ENCODE results near the gene FXYD1. TPM values are rescaled to one million over a fixed set of nuclear protein-coding genes. Genes with fewer than 3 reads are reported as not detected.

Gene FXYD1
- total and polyA plus RNA-seq, 7 donors: 210 to 860 (median 542) TPM

GRCh38 chr19:35162471-35163326 lies 24.1 kb downstream of the FXYD1 start:
- no peak for TF ChIP-seq CTCF (IDR thresholded peaks at IDR 0.05)
- no peak for ATAC-seq
- WGBS, 3 donors: 69 to 76% (median 72%) methylated on average over 6 of the region's 6 CpGs
- H3K36me3 ChIP-seq (ENCODE audit: insufficient read depth in 1 of 2, low read depth in 1 of 2): peaks cover 3 to 20% of the 10 kb centered on the region in 2 donors
- no peaks in the 10 kb centered on the region for H3K27me3 ChIP-seq (ENCODE audit: insufficient read depth in 3 of 3, low read length in 2 of 3)
- no peaks in the 10 kb centered on the region for H3K4me1 ChIP-seq
- no peak for DNase-seq
- H3K27ac ChIP-seq: no peak overlapping the region
- intact Hi-C loops (cut with DNase I): no loop called here
- no peak overlapping the region for H3K4me3 ChIP-seq
- H3K9me3 ChIP-seq: peaks cover 21% of the 10 kb centered on the region

- TF ChIP-seq CTCF (IDR thresholded peaks at IDR 0.05): no peak
- intact Hi-C loops (cut with DNase I): no loop called here
- Histone ChIP-seq H3K4me3 (no peak overlapping the region), H3K4me1 (no peaks in the 10 kb centered on the region), H3K9me3 (peaks cover 21% of the 10 kb centered on the region), H3K27ac (no peak overlapping the region), H3K27me3 (ENCODE audit: insufficient read depth in 3 of 3, low read length in 2 of 3) (no peaks in the 10 kb centered on the region), H3K36me3 (ENCODE audit: insufficient read depth in 1 of 2, low read depth in 1 of 2) (peaks cover 3 to 7% of the 10 kb centered on the region in 2 donors)
- DNase-seq (no peak), ATAC-seq (no peak)
- 38 to 90% (median 80%) methylated on average over 2 of the region's 2 CpGs for WGBS, 3 donors
Measured at GRCh38 chr19:35164418-35164817, 25.8 kb downstream of the FXYD1 start.

GRCh38 chr19:35165200-35166058 lies 26.8 kb downstream of the FXYD1 start:
- Histone ChIP-seq H3K27ac (no peak overlapping the region), H3K4me1 (no peaks in the 10 kb centered on the region), H3K4me3 (no peak overlapping the region), H3K36me3 (ENCODE audit: insufficient read depth in 1 of 2, low read depth in 1 of 2) (peaks cover 3 to 7% of the 10 kb centered on the region in 2 donors), H3K9me3 (peaks cover 21% of the 10 kb centered on the region), H3K27me3 (ENCODE audit: insufficient read depth in 3 of 3, low read length in 2 of 3) (no peaks in the 10 kb centered on the region)
- intact Hi-C loops (cut with DNase I): no loop called here
- DNase-seq (no peak), ATAC-seq (no peak)
- 64 to 74% (median 68%) methylated on average over 5 of the region's 5 CpGs for WGBS, 3 donors
- no peak for TF ChIP-seq CTCF (IDR thresholded peaks at IDR 0.05)

- 88 to 91% (median 90%) methylated on average over 7 of the region's 7 CpGs for WGBS, 3 donors
- DNase-seq: no peak
- Histone ChIP-seq H3K36me3 (ENCODE audit: insufficient read depth in 1 of 2, low read depth in 1 of 2) (peaks cover 3 to 7% of the 10 kb centered on the region in 2 donors), H3K27me3 (ENCODE audit: insufficient read depth in 3 of 3, low read length in 2 of 3) (no peaks in the 10 kb centered on the region), H3K27ac (no peak overlapping the region), H3K4me1 (no peaks in the 10 kb centered on the region), H3K9me3 (peaks cover 21% of the 10 kb centered on the region), H3K4me3 (no peak overlapping the region)
- TF ChIP-seq CTCF (IDR thresholded peaks at IDR 0.05): no peak
- intact Hi-C loops (cut with DNase I): no loop called here
- no peak for ATAC-seq
Measured at GRCh38 chr19:35166100-35167063, 27.8 kb downstream of the FXYD1 start.
